Neural cell (in vitro differentiated cells): ENCODE measurements around the gene IRS1. TPM values are rescaled to one million over a fixed set of nuclear protein-coding genes. Genes with fewer than 3 reads are reported as not detected.

Source experiments
- H2AFZ ChIP-seq: fragments of 200-600, 300-800 bp; sonication (generic), shearing (Covaris generic); 2 replicates; pipeline ENCODE4 v1.6.0; 2014; ENCODE audit warnings: low read depth, mild to moderate bottlenecking, antibody characterized with exemption, low read length, moderate library complexity
- H3F3A ChIP-seq: fragments of 200-600 bp; shearing (Covaris generic); 2 replicates; pipeline ENCODE4 v1.6.1; 2016; ENCODE audit warnings: mild to moderate bottlenecking, moderate library complexity, mixed read lengths, antibody characterized with exemption, low read length; ENCODE audit not compliant: insufficient read depth, poor library complexity, severe bottlenecking
- H3K27ac ChIP-seq: fragments of 200-600, 300-800 bp; sonication (generic), shearing (Covaris generic); 2 replicates; pipeline ENCODE4 v1.5.1; 2014; ENCODE audit warnings: mild to moderate bottlenecking, low read length, moderate library complexity
- H3K27me3 ChIP-seq: fragments of 300-800, 200-600 bp; sonication (generic), shearing (Covaris generic); 2 replicates; pipeline ENCODE4 v1.6.0; 2014; ENCODE audit warnings: mild to moderate bottlenecking, low read depth, low read length, moderate library complexity; ENCODE audit not compliant: insufficient read depth
- H3K36me3 ChIP-seq: fragments of 300-800, 200-600 bp; sonication (generic), shearing (Covaris generic); 2 replicates; pipeline ENCODE4 v1.5.1; 2014; ENCODE audit warnings: mild to moderate bottlenecking, antibody characterized with exemption, low read length, moderate library complexity; ENCODE audit not compliant: insufficient read depth
- H3K4me2 ChIP-seq: fragments of 300-800, 200-600 bp; sonication (generic), shearing (Covaris generic); 2 replicates; pipeline ENCODE4 v1.6.0; 2014; ENCODE audit warnings: mild to moderate bottlenecking, low read length
- H3K4me3 ChIP-seq: fragments of 300-800, 200-600 bp; sonication (generic), shearing (Covaris generic); 2 replicates; pipeline ENCODE4 v1.5.1; 2014; ENCODE audit warnings: mild to moderate bottlenecking, low read length, moderate library complexity
- H3K79me2 ChIP-seq: fragments of 200-600 bp; shearing (Covaris generic); replicated peaks from 2 replicates; pipeline ENCODE4 v1.6.0; 2014; ENCODE audit warnings: mild to moderate bottlenecking, low read length, moderate library complexity; ENCODE audit not compliant: insufficient read depth
- H3K9ac ChIP-seq: fragments of 300-800, 200-600 bp; sonication (generic), shearing (Covaris generic); 2 replicates; pipeline ENCODE4 v1.6.1; 2016; ENCODE audit warnings: mild to moderate bottlenecking, low read length, mixed read lengths
- H3K9me2 ChIP-seq: fragments of 200-600 bp; shearing (Covaris generic); 2 replicates; pipeline ENCODE4 v1.6.1; 2016; ENCODE audit warnings: mild to moderate bottlenecking, low read length, mixed read lengths; ENCODE audit not compliant: insufficient read depth
- H3K9me3 ChIP-seq: fragments of 200-600, 300-800 bp; sonication (generic), shearing (Covaris generic); 2 replicates; pipeline ENCODE4 v1.6.1; 2016; ENCODE audit warnings: mild to moderate bottlenecking, mixed run types, low read length, moderate library complexity, mixed read lengths
- H4K20me1 ChIP-seq: fragments of 200-600 bp; shearing (Covaris generic); 2 replicates; pipeline ENCODE4 v1.6.1; 2016; ENCODE audit warnings: mild to moderate bottlenecking, mixed run types; ENCODE audit not compliant: insufficient read depth
- CTCF ChIP-seq: fragments of 450-650 bp; IDR thresholded peaks from 2 replicates; pipeline ENCODE4 v1.5.1; 2014; ENCODE audit warnings: antibody characterized with exemption, mild to moderate bottlenecking, moderate library complexity; ENCODE audit not compliant: poor library complexity, severe bottlenecking
- EP300 ChIP-seq: fragments of 450-650 bp; conservative IDR thresholded peaks from 2 replicates; pipeline ENCODE4 v1.6.1; 2014; ENCODE audit warnings: antibody characterized with exemption, mild to moderate bottlenecking, moderate library complexity; ENCODE audit not compliant: poor library complexity, severe bottlenecking
- MXI1 ChIP-seq: fragments of 450-650 bp; conservative IDR thresholded peaks from 2 replicates; pipeline ENCODE4 v1.6.1; 2014; ENCODE audit warnings: antibody characterized with exemption, mild to moderate bottlenecking; ENCODE audit not compliant: poor library complexity, severe bottlenecking
- RAD21 ChIP-seq: fragments of 450-650 bp; conservative IDR thresholded peaks from 2 replicates; pipeline ENCODE4 v1.6.1; 2014; ENCODE audit warnings: antibody characterized with exemption, mild to moderate bottlenecking, moderate library complexity
- REST ChIP-seq: IDR thresholded peaks from 2 replicates; pipeline ENCODE4 v1.6.1; 2012; ENCODE audit warnings: borderline replicate concordance
- TAF1 ChIP-seq: IDR thresholded peaks from 2 replicates; pipeline ENCODE4 v1.6.1; 2012; ENCODE audit warnings: low read depth
- polyA plus RNA-seq: library from polyadenylated mRNA; depleted of rRNA; stranded (reverse); fragments of >200 nt; gene quantifications from 2 replicates; pipeline ENCODE4 v1.2.3, GENCODE V29; 2014

IRS1 gene
- polyA plus RNA-seq, 1 donor from 2014 or later: 7.2 TPM

GRCh38 chr2:226791056-226791486, 8.5 kb downstream of the IRS1 start:
- Histone ChIP-seq H3K79me2 (peaks cover 90% of the 10 kb centered on the region), H3K9ac (peak overlapping the region; percentile 58), H3K36me3 (no peaks in the 10 kb centered on the region), H3K4me3 (peak overlapping the region; percentile 97), H3K4me2 (peak overlapping the region; percentile 17), H3K9me2 (no peaks in the 10 kb centered on the region), H2AFZ (peak overlapping the region; percentile 37), H3K27ac (peak overlapping the region; percentile 51), H4K20me1 (no peaks in the 10 kb centered on the region), H3K27me3 (no peaks in the 10 kb centered on the region), H3F3A (peaks cover 3% of the 10 kb centered on the region), H3K9me3 (no peaks in the 10 kb centered on the region)
- TF ChIP-seq MXI1 (peak; percentile 9), CTCF (no peak)

- Histone ChIP-seq H3K27ac (no peak overlapping the region), H3K79me2 (peaks cover 84% of the 10 kb centered on the region), H3K9ac (no peak overlapping the region)
Measured at GRCh38 chr2:226790431-226790830, 9.2 kb downstream of the IRS1 start.

More at GRCh38 chr2:226790431-226790830, 9.2 kb downstream of the IRS1 start:
- peaks cover 3% of the 10 kb centered on the region for H3F3A ChIP-seq
- H4K20me1 ChIP-seq: no peaks in the 10 kb centered on the region
- no peaks in the 10 kb centered on the region for H3K36me3 ChIP-seq
- TF ChIP-seq CTCF (no peak), RAD21 (no peak), REST (no peak), TAF1 (no peak), MXI1 (no peak), EP300 (no peak)
- no peaks in the 10 kb centered on the region for H3K9me2 ChIP-seq
- no peaks in the 10 kb centered on the region for H3K27me3 ChIP-seq
- no peak overlapping the region for H2AFZ ChIP-seq
- peak overlapping the region; percentile 97 for H3K4me3 ChIP-seq
- peak overlapping the region; percentile 17 for H3K4me2 ChIP-seq
- no peaks in the 10 kb centered on the region for H3K9me3 ChIP-seq
